HepG2 (cell line): ENCODE measurements around the gene TBC1D32.

Experiments used
- ATF1 ChIP-seq: IDR thresholded peaks from 2 replicates; pipeline ENCODE4 v1.6.1; 2016; ENCODE audit warnings: mild to moderate bottlenecking, control low read depth
- PHF21A ChIP-seq: sonication (generic); formaldehyde crosslinking; IDR thresholded peaks from 2 replicates; pipeline ENCODE4 v1.5.0; 2020; ENCODE audit warnings: mild to moderate bottlenecking, missing genetic modification reagents

GRCh38 chr6:121285041-121285440 lies 49.2 kb downstream of the TBC1D32 start:
- TF ChIP-seq PHF21A (CRISPR knock-in tag) (no peak), ATF1 (CRISPR knock-in tag) (no peak)
